Measurements from ENCODE around the gene MED8.

The MED8 gene, protein sequence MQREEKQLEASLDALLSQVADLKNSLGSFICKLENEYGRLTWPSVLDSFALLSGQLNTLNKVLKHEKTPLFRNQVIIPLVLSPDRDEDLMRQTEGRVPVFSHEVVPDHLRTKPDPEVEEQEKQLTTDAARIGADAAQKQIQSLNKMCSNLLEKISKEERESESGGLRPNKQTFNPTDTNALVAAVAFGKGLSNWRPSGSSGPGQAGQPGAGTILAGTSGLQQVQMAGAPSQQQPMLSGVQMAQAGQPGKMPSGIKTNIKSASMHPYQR

DNA sequence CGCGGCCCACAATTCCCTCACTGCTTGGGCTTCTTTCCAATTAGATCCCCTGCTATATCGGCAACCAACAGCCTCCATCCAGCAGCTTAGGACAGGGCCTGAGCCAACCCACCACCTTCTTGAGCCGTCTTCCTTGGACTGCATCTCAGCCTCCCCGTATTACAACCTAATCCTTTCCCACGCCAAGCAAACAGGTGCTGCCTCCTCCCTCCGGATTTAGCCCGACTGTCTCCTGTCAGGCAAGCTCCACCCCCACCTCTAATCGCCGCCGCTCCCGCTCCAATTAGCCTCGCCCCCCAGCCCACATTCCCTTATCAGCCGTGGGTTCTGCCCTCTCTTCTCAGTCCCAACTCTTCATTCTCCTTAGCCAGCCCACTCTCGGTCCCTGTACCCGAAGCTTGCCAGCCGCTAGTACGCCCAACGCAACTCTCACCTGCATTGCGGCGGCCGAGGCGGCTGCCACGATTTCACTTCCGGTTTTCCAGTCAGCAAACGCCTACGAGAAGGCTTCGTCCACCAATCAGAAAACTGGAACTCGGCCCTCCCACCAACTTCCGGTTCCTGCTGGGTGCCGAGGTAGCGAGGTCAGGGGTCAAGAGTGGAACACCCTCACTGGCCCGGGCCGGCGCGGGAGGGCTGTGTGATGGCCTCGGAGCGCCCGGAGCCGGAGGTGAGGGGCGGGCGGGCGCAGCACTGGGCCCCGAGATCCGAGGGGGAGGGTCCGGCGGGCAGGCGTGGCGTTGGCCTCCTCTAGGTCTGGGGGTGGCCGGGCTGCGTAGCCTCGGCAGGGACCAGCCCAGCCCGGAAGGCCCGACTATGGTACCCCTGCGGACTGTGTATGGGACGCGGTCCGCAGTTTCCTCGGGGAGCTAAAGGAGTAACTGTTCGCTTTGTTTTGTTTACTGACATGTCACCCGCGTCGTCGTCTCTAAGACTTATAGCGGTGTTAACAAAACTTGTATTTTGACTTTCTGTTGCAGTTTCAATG is at the start of gene MED8, which contains the start of gene SZT2:
Gene MED8, minus strand, starts transcription at position 475 of the 988 bp plus-strand sequence. Its CDS starts 36 bp downstream, at position 439.
Gene SZT2, plus strand, starts transcription at position 574 of the 988 bp plus-strand sequence. Its CDS starts 70 bp downstream, at position 644.
- DNase-seq, result peak; percentile 98

DNA sequence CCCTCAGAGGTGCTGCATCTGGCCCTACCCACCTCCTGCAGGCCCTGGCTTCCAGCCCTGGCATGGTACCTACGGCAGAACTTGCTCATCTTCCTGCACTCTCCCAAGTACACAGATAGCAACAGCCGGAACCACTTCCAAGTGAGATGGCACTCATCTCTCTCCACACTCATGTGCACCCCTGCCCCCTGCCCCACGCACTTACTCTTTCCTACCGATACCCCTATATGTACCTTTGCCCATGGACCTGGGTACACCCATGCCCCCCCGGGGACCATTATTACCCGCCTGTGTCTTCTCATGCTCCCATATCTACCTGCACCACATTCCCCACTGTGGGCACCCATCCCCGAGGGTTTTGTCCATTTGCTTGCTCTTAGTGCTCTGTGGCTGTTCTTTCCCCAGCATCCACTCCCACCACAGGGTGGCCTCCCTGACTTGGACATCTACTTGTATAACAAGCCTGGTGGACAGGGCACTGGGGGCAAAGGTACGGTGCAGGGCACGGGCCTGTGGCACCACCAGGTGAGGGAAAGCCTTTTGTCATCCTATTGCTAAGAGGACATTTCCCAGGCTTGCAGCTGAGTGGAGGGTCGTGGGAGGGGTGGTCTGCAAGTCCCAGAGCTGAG is 49.5 kb upstream of the MED8 start:
- DNase-seq, result no peak

DNA sequence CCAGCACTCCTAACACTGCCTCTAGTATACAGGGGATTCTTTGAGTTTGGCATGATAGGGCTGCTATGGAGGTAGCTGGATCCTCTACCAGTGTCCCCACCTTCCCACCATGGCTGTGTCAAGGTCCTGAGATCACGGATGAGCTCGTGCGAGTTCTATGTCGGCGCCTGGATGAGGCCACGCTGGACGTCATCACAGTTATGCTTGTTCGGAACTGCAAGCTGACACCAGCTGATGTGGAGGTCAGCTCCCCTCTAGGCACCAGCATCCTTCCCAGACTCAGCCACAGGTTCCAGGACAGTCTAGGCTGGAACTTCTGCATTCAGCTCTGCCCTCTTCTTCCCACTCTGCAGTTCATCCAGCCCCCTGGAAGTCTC is 49.0 kb upstream of the MED8 start:
- no peak for DNase-seq

DNA sequence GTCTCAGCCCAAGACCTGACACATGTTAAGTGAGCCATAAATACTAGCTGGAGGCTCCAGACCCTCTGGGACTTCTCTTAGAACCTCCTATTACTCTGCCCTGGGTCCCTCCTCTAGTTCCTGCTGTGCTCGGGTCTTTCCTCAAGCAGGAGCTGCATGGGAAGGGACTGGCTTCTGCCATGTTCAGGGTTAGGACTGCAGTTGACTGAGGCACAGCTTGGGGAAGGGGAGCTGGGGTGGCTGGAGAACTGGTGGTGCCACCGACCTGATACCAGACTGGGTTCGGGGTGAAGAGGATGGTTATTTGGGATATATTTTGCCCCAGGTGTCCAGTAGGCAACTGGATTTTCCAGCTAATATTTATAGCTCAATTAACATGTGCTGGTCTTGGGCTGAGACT is 48.4 kb upstream of the MED8 start:
- DNase-seq, result no peak

DNA sequence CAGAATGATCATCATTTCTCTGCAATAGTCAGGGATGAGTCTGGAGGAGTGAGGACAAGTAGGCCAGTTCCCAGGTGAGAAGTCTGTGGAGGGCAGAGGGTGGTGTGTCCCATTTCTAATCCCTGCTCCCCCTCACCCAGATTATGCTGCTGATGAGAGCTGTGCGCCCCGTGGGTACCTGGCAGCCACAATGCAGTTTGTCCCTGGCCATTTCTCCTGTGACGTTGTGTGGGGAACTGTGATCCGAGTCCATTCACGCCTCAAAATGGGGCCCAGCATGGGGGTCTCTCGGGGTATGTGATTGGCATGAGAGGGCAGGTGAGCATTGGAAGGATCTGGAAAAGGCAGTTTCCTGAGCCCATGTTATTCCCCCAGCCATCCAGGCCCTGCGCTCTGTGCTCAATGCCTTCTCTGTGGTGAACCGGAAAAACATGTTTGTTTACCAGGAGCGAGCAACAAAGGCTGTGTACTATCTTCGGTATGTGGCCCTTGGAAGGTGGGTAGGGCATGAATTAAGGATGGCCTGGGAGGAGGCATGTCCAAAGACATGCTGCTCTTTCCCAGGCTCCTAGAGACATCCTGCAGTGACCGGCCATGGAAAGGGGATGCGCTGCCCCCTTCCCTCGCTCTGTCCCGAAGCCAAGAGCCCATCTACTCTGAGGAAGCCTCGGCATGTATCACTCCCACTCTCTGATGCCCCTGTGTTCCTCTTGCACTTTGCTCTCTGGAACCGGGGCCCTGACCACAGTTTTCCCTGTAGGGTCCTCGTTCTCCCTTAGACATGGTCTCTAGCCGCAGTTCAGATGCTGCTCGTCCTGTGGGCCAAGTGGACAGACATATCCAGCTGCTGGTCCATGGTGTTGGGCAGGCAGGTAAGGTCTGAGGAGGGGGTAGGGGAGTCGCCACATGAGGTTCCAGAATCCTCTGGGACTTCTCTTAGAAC is 47.7 kb upstream of the MED8 start:
- no peak for DNase-seq

DNA sequence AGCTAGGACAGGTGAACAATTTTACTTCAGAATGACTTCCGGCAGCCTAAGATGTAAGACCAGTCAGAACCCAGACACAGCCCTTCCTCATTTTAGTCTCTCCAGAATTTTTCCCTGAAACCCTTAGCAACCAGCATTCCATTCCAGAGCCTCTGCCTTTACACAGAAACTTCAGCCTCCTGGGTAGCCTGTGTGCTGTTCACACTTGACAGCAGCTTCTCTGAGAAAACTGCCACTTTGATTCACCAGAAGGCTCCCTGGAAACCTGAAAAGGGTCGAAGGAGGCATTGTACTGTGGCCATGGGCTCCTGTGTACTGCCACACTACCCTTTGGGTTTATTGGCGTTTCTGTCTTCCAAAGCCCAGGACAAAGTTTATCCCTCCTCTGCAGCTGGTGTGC is 46.8 kb upstream of the MED8 start:
- no peak for DNase-seq

DNA sequence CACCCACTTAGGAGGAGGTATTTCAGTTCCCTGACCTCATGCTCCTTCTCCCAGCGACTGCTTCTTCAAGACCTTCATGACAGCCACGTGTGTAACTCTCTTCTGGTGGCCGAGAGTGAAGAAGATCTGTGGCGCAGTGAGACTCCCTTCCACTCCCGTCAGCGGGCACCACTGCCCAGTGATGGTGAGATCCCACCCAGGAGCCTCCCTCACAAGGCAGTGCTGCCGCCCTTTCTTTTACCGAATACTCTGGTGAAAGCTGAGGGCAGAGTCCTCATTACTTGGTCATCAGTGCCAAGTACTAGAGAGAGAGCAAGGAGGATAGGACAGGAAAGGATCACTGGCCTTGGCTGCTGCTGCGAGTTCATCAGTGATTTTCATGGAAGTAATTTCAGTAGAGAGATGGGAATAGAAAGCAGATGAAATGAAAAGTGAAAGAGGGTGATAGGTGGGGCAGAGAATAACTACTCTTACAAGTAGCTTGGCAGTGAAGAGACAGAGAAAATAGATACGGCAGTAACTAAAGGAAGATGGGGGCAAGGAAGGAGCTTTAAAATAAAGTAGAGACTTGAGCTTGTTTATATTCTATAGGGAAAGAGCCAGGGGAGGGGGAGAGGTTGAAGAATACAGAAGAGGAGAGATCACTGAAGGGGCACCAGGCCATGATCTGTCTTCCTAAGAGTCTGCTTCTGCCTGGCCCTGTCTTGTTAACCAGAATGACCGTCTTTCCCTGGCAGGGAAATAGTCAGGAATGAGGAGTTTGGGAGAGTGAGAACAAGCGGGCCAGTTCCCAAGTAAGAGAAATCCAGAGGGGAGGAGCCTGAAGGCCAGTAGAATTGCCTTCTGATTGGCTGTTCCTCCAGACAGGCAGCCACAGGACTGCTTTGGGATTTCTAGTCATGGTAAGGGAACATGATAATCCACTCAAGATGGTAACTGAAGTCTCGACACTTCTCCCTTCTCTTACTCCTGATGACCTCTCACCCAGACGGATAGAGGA is 45.8 kb upstream of the MED8 start:
- no peak for DNase-seq

DNA sequence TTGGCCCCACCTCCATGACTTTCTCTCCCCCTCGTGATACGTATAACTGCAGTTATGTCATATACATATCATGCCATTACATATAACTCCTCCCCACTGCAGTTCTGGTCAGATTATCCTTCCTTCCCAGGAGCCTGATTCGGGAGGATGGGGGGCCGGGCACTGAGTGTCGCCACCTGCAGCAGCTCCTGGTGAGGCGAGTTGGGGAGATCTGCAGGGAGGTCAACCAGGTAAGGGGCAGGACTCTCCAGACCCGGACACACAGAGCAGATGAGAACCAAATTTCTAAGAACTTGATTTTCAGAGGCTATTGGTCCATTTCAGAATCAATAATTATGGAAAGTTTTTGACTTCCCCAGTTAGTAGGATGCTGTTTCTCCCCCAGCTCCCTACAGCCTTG is 44.7 kb upstream of the MED8 start:
- DNase-seq, result no peak

DNA sequence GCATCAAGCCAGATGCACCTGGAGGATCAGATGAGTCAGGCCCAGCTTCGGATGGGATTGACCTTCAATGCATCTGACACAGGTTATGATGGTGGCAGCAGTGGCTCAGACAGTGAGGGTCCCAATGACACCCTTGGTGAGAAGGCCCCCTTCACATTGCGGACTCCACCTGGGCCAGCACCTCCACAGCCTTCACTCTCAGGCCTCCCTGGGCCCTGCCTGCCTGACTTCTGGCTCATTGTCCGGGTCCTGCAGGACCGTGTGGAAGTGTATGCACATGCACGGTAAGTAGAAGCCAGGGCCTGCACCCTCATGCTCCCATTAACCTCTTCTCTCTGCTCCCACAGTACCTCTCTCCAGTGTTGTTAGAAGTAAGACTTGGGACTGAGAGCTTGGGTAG is 43.3 kb upstream of the MED8 start:
- DNase-seq, result no peak

DNA sequence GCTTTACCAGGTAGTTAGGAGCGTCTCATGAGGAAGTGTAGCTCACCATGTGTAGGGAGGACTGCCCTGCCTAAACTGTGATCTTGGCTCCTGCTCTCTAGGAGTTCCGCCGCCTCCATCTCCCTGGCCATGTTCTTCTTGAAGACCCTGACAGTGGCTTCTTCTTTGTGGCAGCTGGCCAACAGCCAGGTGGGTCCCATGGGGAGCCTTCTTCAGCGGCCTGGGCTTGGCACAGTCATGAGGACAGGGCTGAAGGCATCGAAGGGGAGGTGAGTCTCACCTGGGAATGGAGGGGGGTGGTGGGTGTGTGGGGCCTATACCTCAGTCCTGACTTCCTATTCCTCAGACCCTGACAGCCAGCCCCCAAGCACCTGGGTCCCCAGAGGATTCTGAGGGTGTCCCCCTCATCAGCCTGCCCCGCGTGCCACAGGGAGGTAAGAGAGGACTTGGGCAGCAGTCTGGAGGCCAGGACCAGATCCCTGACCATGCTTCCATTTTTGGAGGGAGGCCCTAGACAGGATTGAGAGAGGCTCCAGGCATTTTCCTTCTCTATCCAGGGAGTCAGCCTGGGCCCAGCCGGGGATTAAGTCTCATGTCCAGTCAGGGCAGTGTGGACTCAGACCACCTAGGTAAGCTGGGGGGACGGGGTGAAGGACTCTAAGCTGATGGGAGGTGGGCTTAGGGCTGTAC is 42.7 kb upstream of the MED8 start:
- DNase-seq, result no peak

DNA sequence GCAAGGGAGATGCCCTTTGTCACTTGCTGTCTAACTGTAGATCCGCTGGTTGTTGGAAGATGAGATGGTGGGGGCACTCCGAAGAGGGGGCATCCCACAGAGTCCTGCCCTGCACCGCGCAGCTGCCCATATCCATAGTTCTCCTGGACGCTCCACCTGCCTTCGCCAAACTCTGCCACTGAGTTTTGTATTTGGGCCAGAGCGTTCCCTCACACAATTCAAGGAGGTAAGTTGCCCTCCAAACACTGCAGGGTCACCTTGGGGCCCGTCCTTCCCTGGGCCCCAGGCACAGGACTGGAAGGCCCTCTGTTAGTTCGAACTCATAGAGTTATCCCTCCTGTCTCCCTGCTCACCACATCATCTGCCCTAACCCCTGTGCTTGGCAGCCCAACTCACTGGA is 42.1 kb upstream of the MED8 start:
- DNase-seq, result no peak

DNA sequence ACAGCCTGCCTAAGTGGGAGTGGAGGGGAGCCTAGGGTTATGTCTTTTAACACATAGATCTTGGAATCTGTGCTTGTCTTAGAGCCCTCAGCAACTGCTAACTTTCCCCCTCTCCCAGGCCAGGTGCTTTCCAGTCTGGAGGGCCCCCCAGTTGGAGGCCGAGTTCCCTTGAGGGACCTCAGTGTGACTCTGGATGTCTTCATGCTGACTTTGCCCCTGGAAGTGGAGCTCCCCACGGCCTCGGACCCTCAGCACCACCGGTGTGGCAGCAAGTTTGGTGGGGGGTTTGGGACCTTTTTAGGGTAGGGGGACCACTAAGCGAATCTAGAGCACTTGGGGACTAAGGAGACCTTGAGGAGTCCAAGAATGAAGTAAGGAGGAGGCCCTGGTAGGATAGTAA is 41.2 kb upstream of the MED8 start:
- no peak for DNase-seq

DNA sequence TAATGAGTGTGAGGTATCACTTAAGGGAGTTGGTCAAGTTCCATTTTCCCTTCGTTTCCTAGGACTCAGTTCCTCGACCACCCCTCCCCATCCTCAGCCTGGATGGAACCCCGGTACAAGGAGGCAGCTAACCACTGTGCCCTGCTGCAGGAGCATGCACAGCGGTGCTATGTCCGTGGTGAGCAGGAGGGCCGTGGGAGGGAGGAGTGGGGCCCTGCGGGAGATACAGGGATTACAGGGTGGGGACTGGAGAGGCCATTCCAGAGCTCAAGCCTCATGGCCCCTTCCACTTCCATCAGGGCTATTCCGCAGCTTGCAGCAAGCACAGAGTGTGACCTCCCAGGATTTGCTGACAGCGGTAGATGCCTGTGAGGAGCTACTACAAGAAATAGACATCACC is 38.3 kb upstream of the MED8 start:
- DNase-seq, result no peak

DNA sequence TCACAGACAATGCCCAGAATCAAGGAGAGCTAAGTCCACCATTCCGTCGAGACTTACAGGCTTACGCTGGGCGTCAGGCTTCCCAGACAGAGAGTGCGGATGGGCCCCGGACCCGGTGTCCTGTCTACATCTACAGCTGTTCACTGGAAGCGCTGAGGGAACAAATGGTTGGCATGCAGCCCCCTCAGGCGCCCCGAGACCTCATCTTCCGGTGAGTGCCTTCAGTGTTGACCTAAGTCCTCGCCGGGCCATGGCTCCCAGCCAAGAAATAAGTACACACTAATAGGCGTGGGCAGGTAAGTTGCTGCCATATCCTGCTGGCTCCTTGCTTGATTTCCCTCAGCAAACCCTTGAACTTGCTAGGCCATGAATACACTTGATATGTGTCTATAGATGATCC is 37.9 kb upstream of the MED8 start:
- no peak for DNase-seq

DNA sequence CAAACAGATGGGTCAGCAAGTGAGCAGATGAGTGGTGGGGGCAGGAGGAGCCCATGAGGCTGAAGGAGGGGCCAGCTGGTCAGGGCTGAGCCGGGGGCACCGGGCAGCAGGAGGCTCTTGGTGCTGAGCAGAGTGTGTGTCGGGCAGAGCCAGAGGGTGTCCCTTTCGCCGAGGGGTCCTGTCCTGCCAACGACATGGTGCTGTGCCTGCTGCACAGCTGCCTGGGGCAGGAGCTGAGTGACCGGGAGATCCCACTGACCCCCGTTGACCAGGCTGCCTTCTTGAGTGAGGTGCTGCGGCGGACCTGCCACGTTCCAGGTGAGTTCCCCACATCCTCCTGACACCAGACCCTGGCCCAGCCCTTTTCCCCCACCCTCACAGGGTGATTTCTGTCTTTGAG is 36.6 kb upstream of the MED8 start:
- no peak for DNase-seq

DNA sequence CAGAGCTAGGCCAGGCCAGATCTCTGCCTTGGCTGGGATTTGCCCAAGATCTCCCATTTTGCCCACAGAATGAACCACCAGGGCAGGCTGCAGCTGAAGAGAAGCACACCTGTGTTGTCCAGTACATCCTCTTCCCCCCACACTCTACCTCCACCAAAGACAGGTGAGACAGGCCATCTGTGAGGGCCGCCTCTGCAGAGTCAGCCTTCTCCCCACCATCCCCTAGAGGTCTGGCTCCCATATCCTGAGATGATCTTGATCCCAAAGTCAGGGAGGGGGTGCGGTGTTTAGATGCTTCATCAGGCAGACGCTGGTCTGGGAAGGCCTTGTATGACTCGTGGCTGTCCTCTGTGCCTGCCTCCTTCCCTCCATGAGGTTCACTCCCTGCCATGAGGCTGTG is 35.4 kb upstream of the MED8 start:
- DNase-seq, result no peak

DNA sequence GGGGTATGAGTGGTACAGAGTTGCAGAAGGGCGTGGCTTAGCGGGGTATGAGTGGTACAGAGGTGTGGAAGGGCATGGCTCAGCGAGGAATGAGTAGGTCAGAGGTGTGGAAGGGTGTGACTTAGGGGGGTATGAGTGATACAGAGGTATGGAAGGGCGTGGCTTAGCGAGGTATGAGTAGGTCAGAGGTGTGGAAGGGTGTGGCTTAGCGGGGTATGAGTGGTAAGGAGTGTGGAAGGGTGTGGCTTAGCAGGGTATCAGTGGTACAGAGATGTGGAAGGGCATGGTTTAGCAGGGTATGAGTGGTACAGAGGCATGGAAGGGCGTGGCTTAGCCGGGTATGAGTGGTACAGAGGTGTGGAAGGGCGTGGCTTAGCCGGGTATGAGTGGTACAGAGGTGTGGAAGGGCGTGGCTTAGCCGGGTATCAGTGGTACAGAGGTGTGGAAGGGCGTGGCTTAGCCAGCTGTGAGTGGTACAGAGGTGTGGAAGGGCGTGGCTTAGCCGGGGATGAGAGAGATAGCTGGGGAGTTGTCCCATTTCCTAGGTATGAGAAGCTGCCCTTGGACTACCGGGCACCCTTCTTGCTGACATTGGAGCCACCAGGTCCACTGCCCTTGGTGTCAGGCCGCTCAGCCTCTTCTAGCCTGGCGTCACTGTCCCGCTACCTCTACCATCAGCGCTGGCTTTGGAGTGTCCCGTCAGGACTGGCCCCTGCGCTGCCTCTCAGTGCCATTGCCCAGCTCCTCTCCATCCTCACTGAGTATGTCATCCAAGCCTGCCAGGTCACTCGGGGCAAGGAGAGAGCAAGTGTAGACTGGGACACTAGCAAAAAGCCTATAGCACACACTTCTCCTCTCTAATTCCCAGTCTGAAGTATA is 34.3 kb upstream of the MED8 start:
- no peak for DNase-seq

DNA sequence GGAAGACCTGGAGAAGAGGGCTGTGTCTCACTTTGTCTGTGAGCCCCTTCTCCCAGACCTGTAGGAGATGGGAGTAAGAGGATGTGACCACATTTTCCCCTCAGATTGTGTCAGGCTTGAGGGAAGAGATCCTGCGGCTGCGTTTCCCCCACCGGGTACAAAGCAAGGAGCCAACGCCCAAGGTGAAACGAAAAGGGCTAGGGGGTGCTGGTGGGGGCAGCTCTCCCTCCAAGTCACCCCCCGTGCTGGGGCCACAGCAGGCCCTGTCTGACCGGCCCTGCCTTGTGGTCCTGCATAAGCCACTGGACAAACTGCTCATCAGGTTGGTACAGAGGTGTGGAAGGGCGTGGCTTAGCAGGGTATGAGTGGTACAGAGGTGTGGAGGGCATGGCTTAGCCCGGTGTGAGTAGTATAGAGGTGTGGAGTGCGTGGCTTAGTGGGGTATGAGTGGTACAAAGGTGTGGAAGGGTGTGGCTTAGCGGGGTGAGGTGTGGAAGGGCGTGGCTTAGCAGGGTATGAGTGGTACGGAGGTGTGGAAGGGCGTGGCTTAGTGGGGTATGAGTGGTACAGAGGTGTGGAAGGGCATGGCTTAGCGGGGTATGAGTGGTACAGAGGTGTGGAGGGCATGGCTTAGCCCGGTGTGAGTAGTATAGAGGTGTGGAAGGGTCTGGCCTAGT is 33.5 kb upstream of the MED8 start:
- no peak for DNase-seq

Data from RPMI8226 (cell line).